Gastrocnemius medialis (tissue), 4 donors: ENCODE results near the gene SGPP2. TPM values are rescaled to one million over a fixed set of nuclear protein-coding genes. Genes with fewer than 3 reads are reported as not detected.
A peak's percentile ranks its signal among the peaks of the same experiment; 100 is the strongest.

Source experiments
- ATAC-seq, 2 donors: fragments of 150-250 bp; one replicate each; pipeline ENCODE4 v1.9.1; 2016
- DNase-seq, 2 donors: peaks; one replicate each; pipeline ENCODE4 v3.0.0-alpha.2; 2019
- H3K27ac ChIP-seq, 4 donors: fragments of 200-600 bp; sonication (generic); 1 replicate in 1 of 4; 2 replicates in 3 of 4; pipeline ENCODE4 v1.5.1; 2016 to 2018; ENCODE audit warnings: mild to moderate bottlenecking in 2 of 4, moderate library complexity in 1 of 4
- H3K27me3 ChIP-seq, 3 donors: fragments of 200-600 bp; sonication (generic) in 2 of 3; 1 replicate in 1 of 3; 2 replicates in 2 of 3; pipeline versions ENCODE4 v1.5.1 to v1.6.0; 2016 to 2019; ENCODE audit warnings: mild to moderate bottlenecking in 1 of 3, moderate library complexity in 1 of 3
- H3K36me3 ChIP-seq, 2 donors: fragments of 200-600 bp; sonication (generic) in 1 of 2; one replicate each; pipeline ENCODE4 v1.5.1; 2017 to 2018
- H3K4me1 ChIP-seq, 2 donors: fragments of 200-600 bp; sonication (generic) in 1 of 2; one replicate each; pipeline ENCODE4 v1.5.1; 2016 to 2017; ENCODE audit warnings: mild to moderate bottlenecking in 2 of 2
- H3K4me3 ChIP-seq, 4 donors: fragments of 200-600 bp; sonication (generic) in 3 of 4; 1 replicate in 1 of 4; 2 replicates in 3 of 4; pipeline ENCODE4 v1.5.1; 2016 to 2019; ENCODE audit warnings: mild to moderate bottlenecking in 2 of 4
- H3K9me3 ChIP-seq, 3 donors: fragments of 200-600 bp; sonication (generic) in 2 of 3; 1 replicate in 1 of 3; 2 replicates in 2 of 3; pipeline ENCODE4 v1.5.1; 2016 to 2019
- CTCF ChIP-seq, 5 experiments: fragments of 450-650 bp in 3 of 5; fragments of 200-600 bp in 2 of 5; sonication (generic) in 2 of 5; IDR thresholded peaks in 4 of 5; conservative IDR thresholded peaks in 1 of 5; 1 replicate in 4 of 5; 2 replicates in 1 of 5; pipeline ENCODE4 v1.5.1; 2016 to 2019; ENCODE audit warnings: antibody characterized with exemption in 5 of 5, mild to moderate bottlenecking in 3 of 5, moderate library complexity in 3 of 5
- POLR2A ChIP-seq, 2 donors: fragments of 450-650 bp; IDR thresholded peaks; one replicate each; pipeline ENCODE4 v1.6.1; 2017; ENCODE audit warnings: antibody characterized with exemption in 2 of 2, mild to moderate bottlenecking in 2 of 2, moderate library complexity in 2 of 2
- in situ Hi-C, 4 donors: fragments of 200-750 bp; cut with MboI; loops; one replicate each; pipeline versions ENCODE4 v1.15.0 to v1.8.0; 2017; ENCODE audit warnings: low sequenced_read_pairs in 4 of 4
- intact Hi-C: fragments of 100-400 bp; cut with DNase I; formaldehyde crosslinking; loops from one replicate; pipeline ENCODE4 v1.15.1; 2023; ENCODE audit warnings: low total_unique reads
- total RNA-seq, 4 donors: library from RNA; depleted of rRNA; stranded (reverse); fragments of >200 nt; gene quantifications; one replicate each; pipeline versions ENCODE4 v1.1.0 to v1.2.3, GENCODE V29; 2016

Gene SGPP2
- total RNA-seq, 4 donors from 2014 or later = 0.17 to 0.59 (median 0.31) TPM; not detected in 1

GRCh38 chr2:222424729-222425671 lies 657 bp downstream of the SGPP2 start:
- no peaks in the 10 kb centered on the region for H3K36me3 ChIP-seq
- H3K27me3 ChIP-seq = peaks cover 18 to 37% (median 19%) of the 10 kb centered on the region in 3 donors
- peak overlapping the region; percentile 26 to 54 (median 46) for H3K4me3 ChIP-seq
- H3K4me1 ChIP-seq = no peaks in the 10 kb centered on the region
- intact Hi-C loops = no loop called here
- ATAC-seq (no peak), DNase-seq (no peak)
- H3K9me3 ChIP-seq = no peaks in the 10 kb centered on the region
- H3K27ac ChIP-seq = no peak overlapping the region
- in situ Hi-C loops = no loop called here
- TF ChIP-seq POLR2A (IDR thresholded peaks at IDR 0.05) = no peak
- TF ChIP-seq CTCF (IDR thresholded peaks at IDR 0.05 in 4 of 5, conservative IDR thresholded peaks at IDR 0.05 in 1 of 5) = no peak

- Histone ChIP-seq H3K36me3 (no peaks in the 10 kb centered on the region), H3K27ac (no peak overlapping the region), H3K9me3 (no peaks in the 10 kb centered on the region), H3K27me3 (peaks cover 18 to 24% (median 19%) of the 10 kb centered on the region in 3 donors), H3K4me1 (no peaks in the 10 kb centered on the region), H3K4me3 (no peak overlapping the region)
- intact Hi-C loops (no loop called here), in situ Hi-C loops (no loop called here)
- TF ChIP-seq POLR2A (IDR thresholded peaks at IDR 0.05) = no peak
- DNase-seq (no peak), ATAC-seq (no peak)
These were observed 3.4 kb downstream of the SGPP2 start for GRCh38 chr2:222427646-222428301.

GRCh38 chr2:222430071-222430470 lies 5.7 kb downstream of the SGPP2 start:
- Histone ChIP-seq H3K27me3 (peaks cover 4 to 5% (median 4%) of the 10 kb centered on the region in 3 donors), H3K9me3 (no peaks in the 10 kb centered on the region), H3K4me3 (no peak overlapping the region), H3K27ac (no peak overlapping the region), H3K36me3 (no peaks in the 10 kb centered on the region), H3K4me1 (no peaks in the 10 kb centered on the region)
- no peak for DNase-seq
- ATAC-seq = no peak
- intact Hi-C loops (no loop called here), in situ Hi-C loops (no loop called here)
- TF ChIP-seq POLR2A (IDR thresholded peaks at IDR 0.05) = no peak
- no peak for TF ChIP-seq CTCF (IDR thresholded peaks at IDR 0.05 in 4 of 5, conservative IDR thresholded peaks at IDR 0.05 in 1 of 5)

GRCh38 chr2:222430681-222431080 lies 6.3 kb downstream of the SGPP2 start:
- Histone ChIP-seq H3K9me3 (no peaks in the 10 kb centered on the region), H3K4me3 (no peak overlapping the region), H3K4me1 (no peaks in the 10 kb centered on the region), H3K27me3 (no peaks in the 10 kb centered on the region), H3K36me3 (no peaks in the 10 kb centered on the region), H3K27ac (no peak overlapping the region)
- no peak for DNase-seq
- no peak for TF ChIP-seq POLR2A (IDR thresholded peaks at IDR 0.05)
- ATAC-seq = no peak
- intact Hi-C loops = no loop called here
- in situ Hi-C loops = no loop called here

GRCh38 chr2:222431869-222432268 lies 7.5 kb downstream of the SGPP2 start:
- Histone ChIP-seq H3K4me1 (no peaks in the 10 kb centered on the region), H3K27me3 (no peaks in the 10 kb centered on the region), H3K27ac (no peak overlapping the region), H3K9me3 (no peaks in the 10 kb centered on the region), H3K4me3 (no peak overlapping the region), H3K36me3 (no peaks in the 10 kb centered on the region)
- DNase-seq = no peak
- TF ChIP-seq CTCF (IDR thresholded peaks at IDR 0.05 in 4 of 5, conservative IDR thresholded peaks at IDR 0.05 in 1 of 5) (no peak), POLR2A (IDR thresholded peaks at IDR 0.05) (no peak)
- intact Hi-C loops (no loop called here), in situ Hi-C loops (no loop called here)
- ATAC-seq = no peak
